K562 (cell line): ENCODE data around the gene DDAH1. TPM values are rescaled to one million over a fixed set of nuclear protein-coding genes. Genes with fewer than 3 reads are reported as not detected.

ENCODE experiments used
- ATAC-seq: fragments of 200-7000 bp; cut with Tn5 transposase; 3 replicates; pipeline ENCODE4 v1.9.1; 2020; ENCODE audit warnings: moderate library complexity
- BruUV-seq: library from RNA; stranded (reverse); fragments of 400-500 nt; replicated peaks from 2 replicates; lab custom pipeline; 2021; lab: Mats Ljungman, UMichigan
- CTCF ChIA-PET: fragments of 300-600 bp; formaldehyde crosslinking; extraction: SDS; loops from one replicate; lab custom pipeline; 2021; ENCODE audit warnings: low intra/inter-chr PET ratio; lab: Yijun Ruan, JAX
- POLR2A ChIA-PET: fragments of 300-600, 350-650 bp; sonication (Branson Sonifier 250); formaldehyde crosslinking; extraction: SDS; loops from one replicate; lab custom pipeline; 2021; ENCODE audit warnings: antibody characterized with exemption, inconsistent platforms; lab: Yijun Ruan, JAX
- DNase-seq, 4 experiments: peaks; one replicate each; pipeline versions ENCODE4 v3.0.0 to v3.0.0-alpha.2; 2011 to 2018; ENCODE audit warnings: low spot score in 3 of 4, mixed read lengths in 3 of 4; ENCODE audit errors: extremely low read depth in 1 of 4
- FAIRE-seq: peaks from 2 replicates; lab custom pipeline; 2011; peaks lifted over from hg19 to GRCh38; lab: Jason Lieb, UNC
- H2AFZ ChIP-seq: 2 replicates; pipeline ENCODE4 v1.6.0; 2011; ENCODE audit warnings: low read depth, low read length, control low read depth, inconsistent platforms
- H3K27ac ChIP-seq: fragments of 200-600 bp; 3 replicates; pipeline ENCODE4 v1.8.0; 2011; ENCODE audit warnings: low read depth, mild to moderate bottlenecking, control low read depth, inconsistent platforms, low read length, moderate library complexity, mixed read lengths; ENCODE audit errors: extremely low read depth
- H3K27me3 ChIP-seq, 2 experiments: fragments of 300-600 bp in 1 of 2; 2 replicates in 1 of 2; 3 replicates in 1 of 2; pipeline versions ENCODE4 v1.6.0 to v1.8.0; 2011; ENCODE audit warnings: inconsistent platforms in 2 of 2, low read length in 2 of 2, mild to moderate bottlenecking in 1 of 2, mixed read lengths in 1 of 2, moderate library complexity in 1 of 2; ENCODE audit not compliant: control insufficient read depth in 2 of 2, insufficient read depth in 2 of 2
- H3K36me3 ChIP-seq: fragments of 300-600 bp; 3 replicates; pipeline ENCODE4 v1.8.0; 2011; ENCODE audit warnings: mild to moderate bottlenecking, low read length, inconsistent platforms; ENCODE audit not compliant: control insufficient read depth, insufficient read depth
- H3K4me1 ChIP-seq, 2 experiments: fragments of 200-600 bp in 1 of 2; replicated peaks in 1 of 2; 2 replicates in 1 of 2; 3 replicates in 1 of 2; pipeline versions ENCODE4 v1.5.1 to v1.8.0; 2011; ENCODE audit warnings: inconsistent platforms in 2 of 2, low read length in 2 of 2, mild to moderate bottlenecking in 1 of 2, mixed read lengths in 1 of 2, moderate library complexity in 1 of 2; ENCODE audit not compliant: control insufficient read depth in 2 of 2, insufficient read depth in 2 of 2
- H3K4me2 ChIP-seq: 2 replicates; pipeline ENCODE4 v1.6.1; 2011; ENCODE audit warnings: low read length, control low read depth, inconsistent platforms, mixed read lengths; ENCODE audit not compliant: insufficient read depth
- H3K4me3 ChIP-seq: fragments of 200-600 bp; sonication (generic), shearing (Covaris generic); 2 replicates; pipeline ENCODE4 v1.5.1; 2016; ENCODE audit warnings: control low read depth, inconsistent platforms
- H3K79me2 ChIP-seq: fragments of 200-600 bp; 3 replicates; pipeline ENCODE4 v1.8.0; 2011; ENCODE audit warnings: low read length, inconsistent platforms; ENCODE audit not compliant: control insufficient read depth, insufficient read depth
- H3K9ac ChIP-seq, 2 experiments: 2 replicates each; pipeline versions ENCODE4 v1.6.0 to v1.6.1; 2011; ENCODE audit warnings: low read depth in 2 of 2, low read length in 2 of 2, control low read depth in 1 of 2, inconsistent platforms in 1 of 2, mild to moderate bottlenecking in 1 of 2, mixed read lengths in 1 of 2; ENCODE audit not compliant: insufficient read depth in 1 of 2
- H3K9me1 ChIP-seq: one replicate; pipeline ENCODE4 v1.6.0; 2011; ENCODE audit warnings: inconsistent platforms, mild to moderate bottlenecking, low read length, moderate library complexity; ENCODE audit not compliant: control insufficient read depth, insufficient read depth
- H3K9me3 ChIP-seq: replicated peaks from 2 replicates; pipeline ENCODE4 v1.5.1; 2011; ENCODE audit warnings: low read depth, low read length, inconsistent platforms; ENCODE audit not compliant: control insufficient read depth, insufficient read depth
- H4K20me1 ChIP-seq: replicated peaks from 2 replicates; pipeline ENCODE4 v1.6.1; 2011; ENCODE audit warnings: low read length, inconsistent platforms, mixed read lengths; ENCODE audit not compliant: control insufficient read depth, insufficient read depth
- BRF2 ChIP-seq: IDR thresholded peaks from 3 replicates; pipeline ENCODE4 v1.6.1; 2011; ENCODE audit warnings: borderline replicate concordance, mild to moderate bottlenecking; ENCODE audit not compliant: insufficient read length, insufficient read depth
- E2F6 ChIP-seq, 2 experiments: IDR thresholded peaks; 2 replicates each; pipeline ENCODE4 v1.6.1; 2011; ENCODE audit warnings: borderline replicate concordance in 1 of 2, control low read depth in 1 of 2, low read depth in 1 of 2, low read length in 1 of 2, mild to moderate bottlenecking in 1 of 2, mixed read lengths in 1 of 2, moderate library complexity in 1 of 2; ENCODE audit not compliant: insufficient read depth in 1 of 2, insufficient read length in 1 of 2, poor library complexity in 1 of 2, severe bottlenecking in 1 of 2; ENCODE audit errors: extremely low read depth in 1 of 2
- FOXK1 ChIP-seq: sonication (generic); formaldehyde crosslinking; IDR thresholded peaks from 2 replicates; pipeline ENCODE4 v1.8.0; 2022; ENCODE audit warnings: missing genetic modification reagents, mild to moderate bottlenecking, borderline replicate concordance
- GTF2E2 ChIP-seq: fragments of 200-800 bp; sonication (Bioruptor generic); IDR thresholded peaks from 2 replicates; pipeline ENCODE4 v1.6.1; 2016; ENCODE audit warnings: missing genetic modification characterization, missing compliant biosample characterization
- NFE2 ChIP-seq: IDR thresholded peaks from 2 replicates; pipeline ENCODE4 v1.6.1; 2014; ENCODE audit warnings: antibody characterized with exemption, low read depth
- PHTF2 ChIP-seq: fragments of 250-450 bp; sonication (Bioruptor Pico); IDR thresholded peaks from 2 replicates; pipeline ENCODE4 v1.5.0; 2021; ENCODE audit warnings: mild to moderate bottlenecking
- PPARD ChIP-seq: fragments of 250-450 bp; sonication (Bioruptor Pico); IDR thresholded peaks from 2 replicates; pipeline ENCODE4 v1.8.0; 2022; ENCODE audit warnings: inconsistent platforms, mild to moderate bottlenecking, moderate library complexity
- SOX6 ChIP-seq: fragments of 450-650 bp; IDR thresholded peaks from 2 replicates; pipeline ENCODE4 v1.6.1; 2014; ENCODE audit warnings: mild to moderate bottlenecking
- TAF15 ChIP-seq: fragments of 200-400 bp; formaldehyde crosslinking; IDR thresholded peaks from 2 replicates; pipeline ENCODE4 v1.6.1; 2017; ENCODE audit warnings: mild to moderate bottlenecking, low read depth, low read length, moderate library complexity
- WGBS: fragments of 100-300 bp; shearing (Covaris generic); methylation state at CpG from one replicate; pipeline ENCODE4 v1.1.6; 2016; ENCODE audit warnings: low coverage, mixed read lengths; ENCODE audit not compliant: insufficient coverage; ENCODE audit errors: missing lambda C conversion rate; 5-methylcytosine and 5-hydroxymethylcytosine counted together
- in situ Hi-C: fragments of 300-500 bp; cut with MboI; formaldehyde crosslinking; loops from 4 replicates; pipeline ENCODE4 v1.15.0; 2018; ENCODE audit warnings: inconsistent platforms, mixed read lengths
- intact Hi-C: fragments of 100-400 bp; cut with micrococcal nuclease; formaldehyde crosslinking; loops from 2 replicates; pipeline ENCODE4 v1.14.2; 2022
- polyA plus RNA-seq, 8 experiments: library from polyadenylated mRNA; depleted of rRNA in 4 of 8; stranded (reverse) in 5 of 8; unstranded in 3 of 8; fragments of >200 nt; fragmentation: Nextera tagmentation in 2 of 8; fragmentation: Illumina TruSeq in 1 of 8; extraction: Ambion mirVana in 2 of 8; extraction: Trizol in 1 of 8; gene quantifications; 2 replicates each; pipeline versions ENCODE4 v1.2.1 to v1.2.3, GENCODE V29; 2011 to 2014; ENCODE audit warnings: inconsistent platforms in 1 of 8, missing spikeins in 1 of 8
- total RNA-seq, 7 experiments: library from RNA; depleted of rRNA in 6 of 7; stranded (reverse); fragments of >200 nt in 6 of 7; fragmentation: Illumina TruSeq in 2 of 7; extraction: Trizol in 2 of 7; gene quantifications; 2 replicates each; pipeline versions ENCODE4 v1.2.1 to v1.2.3, GENCODE V29; 2011 to 2021; ENCODE audit warnings: low replicate concordance in 1 of 7

DDAH1 gene
- total and polyA plus RNA-seq, 9 of the 15 experiments (the other 6 are each of a cell fraction or from before 2014, with no cell fraction given), result 0.04 to 0.24 (median 0.10) TPM

- no peak overlapping the region for H3K27ac ChIP-seq
- in situ Hi-C loops, result no loop called here
- H3K4me1 ChIP-seq, result no peaks in the 10 kb centered on the region
- H3K9ac ChIP-seq, result no peak overlapping the region
- CTCF ChIA-PET, result no interaction called here
- BruUV-seq, result no TSS peak
- FAIRE-seq (no peak), DNase-seq (no peak)
- no peaks in the 10 kb centered on the region for H3K27me3 ChIP-seq
- H3K4me2 ChIP-seq, result no peak overlapping the region
- no peaks in the 10 kb centered on the region for H3K9me1 ChIP-seq
- H2AFZ ChIP-seq, result no peak overlapping the region
- H3K4me3 ChIP-seq, result no peak overlapping the region
- no peaks in the 10 kb centered on the region for H3K79me2 ChIP-seq
- no peak for TF ChIP-seq GTF2E2 (tag)
- TF ChIP-seq BRF2, result no peak
- no peak for TF ChIP-seq E2F6 (IDR thresholded peaks at IDR 0.05; ENCODE audit: borderline replicate concordance in 1 of 2, extremely low read depth in 1 of 2, insufficient read depth in 1 of 2, insufficient read length in 1 of 2, low read depth in 1 of 2, low read length in 1 of 2, poor library complexity in 1 of 2, severe bottlenecking in 1 of 2)
- no peak for TF ChIP-seq FOXK1
- TF ChIP-seq SOX6, result no peak
- TF ChIP-seq PPARD, result no peak
- TF ChIP-seq PHTF2 (CRISPR knock-in tag), result no peak
- no peak for TF ChIP-seq TAF15
- TF ChIP-seq NFE2, result no peak
- TF ChIP-seq, all 486 proteins: peak for 0
- intact Hi-C loops, result no loop called here
- WGBS, result 0% methylated on average over 3 of the region's 3 CpGs
- no peak for ATAC-seq
- no peaks in the 10 kb centered on the region for H3K36me3 ChIP-seq
- no peaks in the 10 kb centered on the region for H4K20me1 ChIP-seq
- no peaks in the 10 kb centered on the region for H3K9me3 ChIP-seq
- POLR2A ChIA-PET, result no interaction called here
These were observed 37.1 kb downstream of the DDAH1 start for GRCh38 chr1:85427849-85428248.
